A549 treated with DMSO at 1 μM for 4 hours (cell line): ENCODE measurements around the gene IL17RC. TPM values are rescaled to one million over a fixed set of nuclear protein-coding genes. Genes with fewer than 3 reads are reported as not detected.

Experiments
- total RNA-seq: library from RNA; stranded (reverse); fragments of 200-300 nt; extraction: Qiagen RNA extraction; gene quantifications from 5 replicates; pipeline ENCODE4 v1.2.3, GENCODE V29; 2022; ENCODE audit warnings: low read depth

Gene IL17RC, protein sequence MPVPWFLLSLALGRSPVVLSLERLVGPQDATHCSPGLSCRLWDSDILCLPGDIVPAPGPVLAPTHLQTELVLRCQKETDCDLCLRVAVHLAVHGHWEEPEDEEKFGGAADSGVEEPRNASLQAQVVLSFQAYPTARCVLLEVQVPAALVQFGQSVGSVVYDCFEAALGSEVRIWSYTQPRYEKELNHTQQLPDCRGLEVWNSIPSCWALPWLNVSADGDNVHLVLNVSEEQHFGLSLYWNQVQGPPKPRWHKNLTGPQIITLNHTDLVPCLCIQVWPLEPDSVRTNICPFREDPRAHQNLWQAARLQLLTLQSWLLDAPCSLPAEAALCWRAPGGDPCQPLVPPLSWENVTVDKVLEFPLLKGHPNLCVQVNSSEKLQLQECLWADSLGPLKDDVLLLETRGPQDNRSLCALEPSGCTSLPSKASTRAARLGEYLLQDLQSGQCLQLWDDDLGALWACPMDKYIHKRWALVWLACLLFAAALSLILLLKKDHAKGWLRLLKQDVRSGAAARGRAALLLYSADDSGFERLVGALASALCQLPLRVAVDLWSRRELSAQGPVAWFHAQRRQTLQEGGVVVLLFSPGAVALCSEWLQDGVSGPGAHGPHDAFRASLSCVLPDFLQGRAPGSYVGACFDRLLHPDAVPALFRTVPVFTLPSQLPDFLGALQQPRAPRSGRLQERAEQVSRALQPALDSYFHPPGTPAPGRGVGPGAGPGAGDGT
- total RNA-seq: 13.6 to 15.7 TPM (median 15.2 TPM) in 5 replicates

DNA sequence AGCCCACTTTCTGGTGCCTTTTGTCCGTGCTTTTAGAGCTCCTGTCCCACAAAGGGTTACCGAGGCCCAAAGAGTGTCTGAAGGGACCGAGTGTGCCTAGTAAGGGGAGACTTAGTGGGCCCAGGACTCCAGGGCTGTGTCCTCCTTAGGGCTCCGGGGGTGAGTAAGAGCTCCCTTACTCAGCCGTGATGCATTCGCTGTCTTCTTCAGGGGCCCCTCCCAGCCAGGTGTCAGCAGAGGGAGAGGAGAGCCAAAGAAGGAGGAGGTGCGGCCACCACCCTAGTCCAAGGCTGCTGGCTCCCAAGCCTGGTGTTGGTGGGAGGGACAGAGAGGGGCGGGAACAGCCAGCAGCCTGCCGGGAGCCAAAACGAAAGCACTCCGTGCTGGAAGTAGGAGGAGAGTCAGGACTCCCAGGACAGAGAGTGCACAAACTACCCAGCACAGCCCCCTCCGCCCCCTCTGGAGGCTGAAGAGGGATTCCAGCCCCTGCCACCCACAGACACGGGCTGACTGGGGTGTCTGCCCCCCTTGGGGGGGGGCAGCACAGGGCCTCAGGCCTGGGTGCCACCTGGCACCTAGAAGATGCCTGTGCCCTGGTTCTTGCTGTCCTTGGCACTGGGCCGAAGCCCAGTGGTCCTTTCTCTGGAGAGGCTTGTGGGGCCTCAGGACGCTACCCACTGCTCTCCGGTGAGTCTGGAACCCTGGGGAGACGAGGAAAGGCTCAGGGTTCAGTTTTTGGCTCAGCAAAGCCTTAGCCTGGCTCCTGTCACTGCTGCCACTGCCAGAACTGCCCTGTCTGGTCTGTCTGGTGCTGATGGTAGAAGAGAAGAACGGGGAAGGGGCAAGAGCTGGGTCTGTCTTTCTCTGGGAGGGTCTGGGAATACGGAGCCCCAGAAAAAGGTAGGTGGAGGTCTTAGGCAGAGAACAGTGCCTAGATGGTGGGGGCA is at the start of gene IL17RC:
Gene IL17RC (plus strand): TSS at position 365 of the 947 bp plus-strand sequence. CDS start 218 bp downstream, at position 583.

DNA sequence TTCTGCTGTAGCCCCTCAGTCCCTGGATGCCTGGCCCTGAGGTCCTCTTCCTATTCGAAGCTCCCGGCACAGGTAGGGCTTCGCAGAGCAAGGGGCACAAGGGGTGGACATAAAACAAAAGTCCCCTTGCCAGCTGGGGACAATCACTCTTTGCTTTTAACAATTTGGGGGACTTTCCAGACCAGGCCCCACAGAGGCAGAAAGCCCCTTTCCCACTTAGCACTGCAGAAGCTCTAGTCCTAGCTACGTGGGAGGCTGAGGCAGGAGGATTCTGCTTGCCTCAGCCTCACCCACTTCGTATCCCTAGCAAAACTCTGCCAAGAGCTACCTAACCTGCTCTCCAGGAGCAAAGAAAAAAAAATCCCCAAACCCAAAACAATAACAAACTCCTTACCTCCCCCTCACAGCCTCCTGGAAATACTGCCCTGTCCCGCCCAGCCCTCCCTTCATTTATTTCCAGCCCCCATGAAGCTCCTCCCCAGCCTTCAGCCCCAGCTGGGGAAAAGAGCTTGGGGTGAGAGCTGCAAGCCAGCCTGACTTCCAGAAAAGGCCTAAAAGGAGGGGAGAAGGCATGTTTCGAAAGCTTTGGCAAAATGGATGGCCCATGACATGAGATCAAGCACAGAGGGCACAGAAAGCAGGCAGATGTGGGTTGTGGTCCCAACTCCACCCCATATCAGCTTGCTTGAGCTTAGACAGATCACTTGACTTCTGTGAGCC is 36.9 kb upstream of the IL17RC start, which contains the start of gene CIDEC:
Gene CIDEC (minus strand): TSS at position 424 of the 720 bp plus-strand sequence. CDS start 1,767 bp downstream, outside the sequence.

DNA sequence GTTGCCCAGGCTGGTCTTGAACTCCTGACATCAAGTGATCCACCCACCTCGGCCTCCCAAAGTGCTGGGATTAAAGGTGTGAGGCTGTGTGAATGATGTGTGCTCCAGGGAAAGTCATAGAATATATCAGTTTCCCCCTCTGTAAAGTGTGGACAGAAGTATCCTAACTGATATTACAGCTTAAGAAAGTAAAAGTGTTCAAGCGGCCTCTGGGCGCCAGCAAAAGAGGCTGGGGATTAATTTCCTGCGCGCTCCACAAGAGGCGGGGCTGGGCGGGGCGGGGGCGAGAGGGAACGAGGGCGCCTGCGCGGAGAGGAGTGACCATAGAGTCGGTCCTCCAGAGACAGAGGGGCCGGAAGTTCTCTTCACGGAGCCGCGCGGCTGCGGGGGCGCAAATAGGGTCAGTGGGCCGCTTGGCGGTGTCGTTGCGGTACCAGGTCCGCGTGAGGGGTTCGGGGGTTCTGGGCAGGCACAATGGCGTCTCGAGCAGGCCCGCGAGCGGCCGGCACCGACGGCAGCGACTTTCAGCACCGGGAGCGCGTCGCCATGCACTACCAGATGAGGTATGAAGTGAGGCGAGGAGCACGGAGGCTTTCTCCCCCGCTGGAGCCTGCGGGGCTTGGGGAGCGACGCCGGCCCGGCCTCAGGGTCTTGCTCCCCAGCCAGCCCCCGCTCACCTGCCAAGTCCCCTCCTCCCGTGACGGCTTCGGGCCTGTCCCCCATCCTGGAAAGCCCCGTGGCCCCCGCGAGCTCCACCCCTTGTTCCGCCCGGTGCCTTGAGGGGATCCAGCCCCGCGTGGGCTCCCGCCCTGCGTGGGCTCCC is 26.4 kb upstream of the IL17RC start, which contains the start of gene JAGN1:
Gene JAGN1 (plus strand): TSS at position 362 of the 823 bp plus-strand sequence. CDS start 113 bp downstream, at position 475.

DNA sequence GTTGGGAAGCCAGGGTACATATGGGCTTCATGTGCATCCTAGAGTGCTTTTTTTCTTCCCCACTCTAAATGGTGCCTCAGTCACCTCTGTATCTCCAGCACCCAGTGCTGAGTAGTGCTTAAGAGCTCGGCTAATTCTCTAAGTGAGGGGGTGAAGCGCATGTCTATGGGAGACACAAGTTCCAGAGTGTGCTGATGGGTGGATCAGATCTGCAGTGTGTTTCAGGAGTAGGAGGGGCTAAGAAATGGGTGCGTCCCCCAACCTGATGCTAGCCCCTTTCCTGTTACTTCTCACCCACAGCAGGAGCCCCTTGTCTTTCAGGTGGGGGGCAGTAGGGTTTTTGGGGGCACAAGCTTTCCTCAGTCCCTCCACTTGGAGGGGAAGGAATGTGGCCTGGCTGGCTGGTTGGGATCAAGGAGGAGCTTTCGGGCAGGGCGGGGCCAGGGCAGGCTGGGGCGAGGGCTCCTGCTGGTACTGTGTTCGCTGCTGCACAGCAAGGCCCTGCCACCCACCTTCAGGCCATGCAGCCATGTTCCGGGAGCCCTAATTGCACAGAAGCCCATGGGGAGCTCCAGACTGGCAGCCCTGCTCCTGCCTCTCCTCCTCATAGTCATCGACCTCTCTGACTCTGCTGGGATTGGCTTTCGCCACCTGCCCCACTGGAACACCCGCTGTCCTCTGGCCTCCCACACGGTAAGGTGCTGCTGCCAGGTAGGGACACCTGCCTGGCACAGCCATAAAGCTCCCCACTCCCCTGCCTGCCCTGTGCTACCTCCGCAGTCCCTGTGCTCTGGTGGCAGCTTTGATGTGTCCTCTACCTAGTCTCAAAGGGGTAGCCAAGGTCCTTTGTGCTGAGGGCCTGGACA is 14.3 kb upstream of the IL17RC start, which contains the start of gene IL17RE:
Gene IL17RE (plus strand): TSS at position 477 of the 866 bp plus-strand sequence. CDS start 85 bp downstream, at position 562.

DNA sequence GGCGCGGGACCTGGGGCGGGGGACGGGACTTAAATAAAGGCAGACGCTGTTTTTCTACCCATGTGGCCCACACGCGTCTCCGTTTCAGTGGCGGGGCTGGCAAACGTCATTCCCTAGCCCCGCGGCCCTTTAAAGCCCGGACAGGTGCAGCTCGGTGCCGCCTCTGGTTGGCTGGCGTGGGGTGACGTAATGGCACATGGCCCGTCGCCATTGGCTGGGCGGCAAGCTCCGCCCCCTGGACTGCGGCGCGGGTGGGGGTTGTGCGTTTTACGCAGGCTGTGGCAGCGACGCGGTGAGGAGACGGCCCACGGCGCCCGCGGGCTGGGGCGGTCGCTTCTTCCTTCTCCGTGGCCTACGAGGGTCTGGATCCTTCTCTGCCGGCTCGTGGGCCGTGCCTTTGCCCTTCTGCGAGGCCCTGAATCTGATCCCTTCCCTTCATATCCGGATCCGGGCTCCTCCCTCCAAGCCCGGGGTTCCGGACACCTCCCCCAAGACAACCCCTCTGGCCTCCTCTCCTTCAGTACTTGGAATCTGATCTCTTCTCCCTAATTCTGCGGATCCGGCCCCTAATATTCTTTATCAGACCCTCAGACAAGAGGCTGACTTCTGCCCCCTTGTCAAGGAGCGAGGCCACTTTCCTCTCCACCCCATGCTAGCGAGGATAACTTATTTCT is 16.8 kb downstream of the IL17RC start, which contains the start of gene CRELD1:
Gene CRELD1 (plus strand): TSS at position 274 of the 674 bp plus-strand sequence. CDS start 605 bp downstream, outside the sequence.

DNA sequence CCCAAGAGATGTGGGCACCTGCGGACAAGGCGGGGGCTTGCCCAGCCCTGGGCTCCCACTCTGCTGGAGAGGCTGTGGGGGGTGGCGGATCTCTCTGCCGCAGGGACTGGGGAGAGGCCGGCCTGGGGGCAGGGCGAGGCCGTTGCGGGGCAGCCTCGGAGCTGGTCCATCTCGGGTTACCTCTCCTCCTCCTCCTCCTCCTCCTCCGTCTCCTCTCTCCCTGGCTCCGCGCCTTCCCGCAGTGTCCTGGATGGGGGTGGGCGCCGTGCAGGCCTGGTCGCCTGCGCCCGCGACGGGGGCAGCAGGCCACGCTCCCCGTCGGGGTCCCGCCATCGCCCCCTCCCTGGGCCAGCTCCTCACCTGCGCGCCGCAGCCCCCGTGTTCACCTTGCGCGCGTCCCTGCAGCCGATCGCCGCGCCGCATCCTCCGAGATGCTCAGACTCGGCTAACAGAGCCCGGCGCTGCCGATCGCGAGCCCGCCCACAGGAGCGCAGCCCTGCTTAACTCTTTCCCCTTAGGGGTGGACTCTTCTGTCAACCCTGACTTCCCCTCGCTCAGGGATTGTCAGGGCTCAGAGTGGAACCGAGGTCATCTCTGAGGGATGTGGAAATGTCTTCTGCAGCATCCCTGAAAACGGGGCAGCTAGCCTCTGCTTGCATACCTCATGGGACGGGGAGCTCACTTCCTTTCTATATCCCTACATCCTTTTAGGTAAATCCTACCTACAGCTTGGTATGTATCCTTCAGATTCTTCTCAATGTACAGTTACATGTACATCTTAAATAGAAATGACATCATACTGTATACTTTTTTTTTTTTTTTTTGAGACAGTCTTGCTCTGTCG is 35.3 kb downstream of the IL17RC start, which contains the start of gene PRRT3:
Gene PRRT3 (minus strand): TSS at position 447 of the 844 bp plus-strand sequence. CDS start 2,293 bp downstream, outside the sequence.

Other genes starting within 250 kb of the IL17RC start
- gene CPNE9, start 213.3 kb upstream of the IL17RC start, total RNA-seq: 0.08 to 0.33 TPM (median 0.15 TPM) in 4 of 5 replicates, not detected in the other
- gene BRPF1, start 185.4 kb upstream of the IL17RC start, total RNA-seq: 17.5 to 20.7 TPM (median 19.1 TPM) in 5 replicates
- 15.3 to 17.3 TPM (median 16.3 TPM) in 5 replicates for gene OGG1, start 167.1 kb upstream of the IL17RC start, total RNA-seq
- gene CAMK1, start 147.2 kb upstream of the IL17RC start, total RNA-seq: 13.0 to 18.9 TPM (median 16.3 TPM) in 5 replicates
- gene TADA3, start 124.6 kb upstream of the IL17RC start, total RNA-seq: 55.6 to 60.5 TPM (median 58.6 TPM) in 5 replicates
- 148 to 226 TPM (median 154 TPM) in 5 replicates for gene ARPC4, start 124.0 kb upstream of the IL17RC start, total RNA-seq
- gene TTLL3, start 106.8 kb upstream of the IL17RC start, total RNA-seq: 6.3 to 8.5 TPM (median 7.1 TPM) in 5 replicates
- 32.9 to 46.8 TPM (median 41.2 TPM) in 5 replicates for gene RPUSD3, start 73.1 kb upstream of the IL17RC start, total RNA-seq
- 1.8 to 2.8 TPM (median 2.1 TPM) in 5 replicates for gene CIDEC, start 36.8 kb upstream of the IL17RC start, total RNA-seq
- gene JAGN1, start 26.5 kb upstream of the IL17RC start, total RNA-seq: 52.1 to 69.3 TPM (median 64.3 TPM) in 5 replicates
- 0.76 to 1.1 TPM (median 0.95 TPM) in 5 replicates for gene IL17RE, start 14.2 kb upstream of the IL17RC start, total RNA-seq
- gene CRELD1, start 16.7 kb downstream of the IL17RC start, total RNA-seq: 8.3 to 11.4 TPM (median 11.0 TPM) in 5 replicates
- gene PRRT3, start 35.3 kb downstream of the IL17RC start, total RNA-seq: 1.0 to 1.5 TPM (median 1.4 TPM) in 5 replicates
- 120 to 154 TPM (median 128 TPM) in 5 replicates for gene EMC3, start 69.7 kb downstream of the IL17RC start, total RNA-seq
- gene FANCD2, start 109.3 kb downstream of the IL17RC start, total RNA-seq: 16.2 to 21.1 TPM (median 20.9 TPM) in 5 replicates
- not detected in 5 replicates for gene FANCD2OS, start 191.2 kb downstream of the IL17RC start, total RNA-seq
- 169 to 184 TPM (median 179 TPM) in 5 replicates for gene BRK1, start 198.6 kb downstream of the IL17RC start, total RNA-seq
- 29.6 to 40.2 TPM (median 35.0 TPM) in 5 replicates for gene VHL, start 224.7 kb downstream of the IL17RC start, total RNA-seq
- 21.0 to 30.9 TPM (median 25.8 TPM) in 5 replicates for gene IRAK2, start 247.8 kb downstream of the IL17RC start, total RNA-seq